Endothelial cell of umbilical vein (primary cell): ENCODE data around the gene IFNG-AS1. TPM values are rescaled to one million over a fixed set of nuclear protein-coding genes. Genes with fewer than 3 reads are reported as not detected.

Source experiments
- BruUV-seq: library from RNA; stranded (reverse); fragments of 400-500 nt; replicated peaks from 2 replicates; lab custom pipeline; 2021; lab: Mats Ljungman, UMichigan
- CTCF ChIA-PET: fragments of 300-600, 350-600 bp; sonication (Branson Sonifier 250); formaldehyde crosslinking; loops from one replicate; lab custom pipeline; 2021; ENCODE audit warnings: antibody characterized with exemption, inconsistent platforms; lab: Charles Lee
- POLR2A ChIA-PET: fragments of 300-600, 350-600 bp; sonication (Branson Sonifier 250); formaldehyde crosslinking; loops from one replicate; lab custom pipeline; 2021; ENCODE audit warnings: antibody characterized with exemption, inconsistent platforms; lab: Charles Lee
- DNase-seq: peaks from one replicate; pipeline ENCODE4 v3.0.0-alpha.2; 2011; ENCODE audit warnings: low read depth, low spot score
- FAIRE-seq: peaks from 2 replicates; lab custom pipeline; 2011; peaks lifted over from hg19 to GRCh38; lab: Jason Lieb, UNC
- H2AFZ ChIP-seq: 2 replicates; pipeline ENCODE4 v1.6.0; 2012; ENCODE audit warnings: low read depth, low read length, control low read depth, inconsistent platforms
- H3K27ac ChIP-seq: 2 replicates; pipeline ENCODE4 v1.5.1; 2011; ENCODE audit warnings: low read depth, mild to moderate bottlenecking, control low read depth, low read length, moderate library complexity; ENCODE audit not compliant: insufficient read depth
- H3K27me3 ChIP-seq, 2 experiments: 2 replicates each; pipeline versions ENCODE4 v1.6.0 to v1.6.1; 2011; ENCODE audit warnings: low read length in 2 of 2, mixed read lengths in 1 of 2; ENCODE audit not compliant: control insufficient read depth in 2 of 2, insufficient read depth in 2 of 2
- H3K36me3 ChIP-seq, 2 experiments: 2 replicates in 1 of 2; 3 replicates in 1 of 2; pipeline ENCODE4 v1.5.1; 2011; ENCODE audit warnings: low read length in 2 of 2, mild to moderate bottlenecking in 1 of 2, moderate library complexity in 1 of 2; ENCODE audit not compliant: control insufficient read depth in 2 of 2, insufficient read depth in 2 of 2; ENCODE audit errors: extremely low read depth in 1 of 2
- H3K4me1 ChIP-seq: 3 replicates; pipeline ENCODE4 v1.5.1; 2011; ENCODE audit warnings: mild to moderate bottlenecking, low read length; ENCODE audit not compliant: control insufficient read depth, insufficient read depth; ENCODE audit errors: extremely low read depth
- H3K4me2 ChIP-seq: 2 replicates; pipeline ENCODE4 v1.6.1; 2011; ENCODE audit warnings: low read length, control low read depth, mixed read lengths; ENCODE audit not compliant: insufficient read depth
- H3K4me3 ChIP-seq, 3 experiments: fragments of 200-600 bp in 1 of 3; sonication (generic), shearing (Covaris generic) in 1 of 3; replicated peaks in 1 of 3; 2 replicates each; pipeline ENCODE4 v1.5.1; 2011 to 2016; ENCODE audit warnings: control low read depth in 3 of 3, low read length in 3 of 3, mild to moderate bottlenecking in 2 of 3, inconsistent platforms in 1 of 3, low read depth in 1 of 3, moderate library complexity in 1 of 3; ENCODE audit not compliant: insufficient read depth in 1 of 3
- H3K79me2 ChIP-seq: 2 replicates; pipeline ENCODE4 v1.6.0; 2012; ENCODE audit warnings: low read length, inconsistent platforms; ENCODE audit not compliant: control insufficient read depth, insufficient read depth
- H3K9ac ChIP-seq: replicated peaks from 2 replicates; pipeline ENCODE3; 2011; ENCODE audit warnings: low read length, control low read depth; ENCODE audit not compliant: insufficient read depth; ENCODE audit errors: extremely low read depth
- H3K9me1 ChIP-seq: replicated peaks from 3 replicates; pipeline ENCODE4 v1.6.0; 2011; ENCODE audit warnings: mild to moderate bottlenecking, low read length; ENCODE audit not compliant: control insufficient read depth, insufficient read depth; ENCODE audit errors: extremely low read depth
- H3K9me3 ChIP-seq: replicated peaks from 2 replicates; pipeline ENCODE4 v1.5.1; 2012; ENCODE audit warnings: low read length, inconsistent platforms; ENCODE audit not compliant: control insufficient read depth, insufficient read depth
- H4K20me1 ChIP-seq: replicated peaks from 2 replicates; pipeline ENCODE3; 2011; ENCODE audit warnings: mild to moderate bottlenecking, low read length; ENCODE audit not compliant: control insufficient read depth, insufficient read depth; ENCODE audit errors: extremely low read depth
- CTCF ChIP-seq, 2 donors: IDR thresholded peaks; 1 replicate in 1 of 2; 2 replicates in 1 of 2; pipeline ENCODE4 v1.5.1; 2011; ENCODE audit warnings: low read length in 2 of 2, mild to moderate bottlenecking in 2 of 2, moderate library complexity in 2 of 2, control low read depth in 1 of 2, inconsistent platforms in 1 of 2, low read depth in 1 of 2; ENCODE audit not compliant: insufficient read depth in 1 of 2; ENCODE audit errors: extremely low read depth in 1 of 2
- EZH2 ChIP-seq: IDR thresholded peaks from 2 replicates; pipeline ENCODE4 v1.6.1; 2012; ENCODE audit warnings: borderline replicate concordance, low read depth, mild to moderate bottlenecking, moderate library complexity, low read length, inconsistent platforms; ENCODE audit not compliant: severe bottlenecking
- MAX ChIP-seq: IDR thresholded peaks from 2 replicates; pipeline ENCODE4 v1.6.1; 2011; ENCODE audit not compliant: insufficient read depth, insufficient read length
- dilution Hi-C: fragments of 300-500 bp; cut with MboI; formaldehyde crosslinking; loops from one replicate; pipeline ENCODE4 v1.15.0; 2019; ENCODE audit warnings: low sequenced_read_pairs; ENCODE audit not compliant: extremely low pct_ligation_motif_present
- intact Hi-C: fragments of 100-400 bp; cut with micrococcal nuclease; formaldehyde crosslinking; loops from one replicate; pipeline ENCODE4 v1.10.0; 2022
- polyA plus RNA-seq, 4 experiments: library from polyadenylated mRNA; depleted of rRNA in 3 of 4; stranded (reverse) in 3 of 4; unstranded in 1 of 4; fragments of >200 nt; gene quantifications; 2 replicates each; pipeline versions ENCODE4 v1.2.1 to v1.2.3, GENCODE V29; 2011 to 2012; ENCODE audit warnings: missing spikeins in 1 of 4
- total RNA-seq: library from RNA; stranded (reverse); gene quantifications from 2 replicates; pipeline ENCODE4 v1.2.3, GENCODE V29; 2021

The IFNG-AS1 gene
- total and polyA plus RNA-seq, 2 donors (not counting 3 experiments of a cell fraction or from before 2014, with no cell fraction given) = not detected

DNA sequence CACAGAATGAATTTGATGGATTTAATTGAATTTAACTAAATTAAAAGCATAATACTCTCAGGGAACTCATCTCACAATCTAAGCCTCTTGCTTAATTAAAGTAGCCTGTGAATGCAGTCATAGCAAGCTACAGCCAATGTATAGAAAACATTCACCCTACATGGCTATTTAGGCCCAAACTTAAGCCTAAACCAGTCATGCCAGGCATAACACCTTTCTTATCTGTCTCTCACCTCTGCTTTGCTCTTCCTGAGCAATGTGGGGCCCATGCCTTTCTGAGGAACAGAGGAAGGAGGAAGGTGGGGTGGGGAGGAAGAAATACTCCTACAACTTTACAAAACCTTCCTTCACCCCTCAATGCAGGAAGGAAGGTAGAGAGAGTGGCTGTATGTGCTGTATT, 29.1 kb downstream of the IFNG-AS1 start:
- dilution Hi-C loops = no loop called here

GRCh38 chr12:68020049-68020448, 30.8 kb downstream of the IFNG-AS1 start:
- intact Hi-C loops (no loop called here), dilution Hi-C loops (no loop called here)
- Histone ChIP-seq H3K9ac (no peak overlapping the region), H3K27me3 (no peaks in the 10 kb centered on the region), H3K79me2 (no peaks in the 10 kb centered on the region), H3K4me3 (no peak overlapping the region), H3K36me3 (no peaks in the 10 kb centered on the region), H3K4me1 (no peaks in the 10 kb centered on the region), H3K9me3 (no peaks in the 10 kb centered on the region), H2AFZ (no peak overlapping the region), H4K20me1 (no peaks in the 10 kb centered on the region), H3K9me1 (no peaks in the 10 kb centered on the region), H3K27ac (no peak overlapping the region), H3K4me2 (no peak overlapping the region)
- TF ChIP-seq MAX (peak; percentile 21), CTCF (IDR thresholded peaks at IDR 0.05; ENCODE audit: extremely low read depth in 1 of 2, insufficient read depth in 1 of 2, low read depth in 1 of 2, low read length in 2 of 2) (no peak)
- no peak for FAIRE-seq
- POLR2A ChIA-PET = no interaction called here
- BruUV-seq = no TSS peak
- CTCF ChIA-PET = no interaction called here
- DNase-seq = no peak

More for the DNA sequence above, 29.1 kb downstream of the IFNG-AS1 start:
- no peaks in the 10 kb centered on the region for H3K79me2 ChIP-seq
- no peaks in the 10 kb centered on the region for H3K9me1 ChIP-seq
- H4K20me1 ChIP-seq = no peaks in the 10 kb centered on the region
- FAIRE-seq (no peak), DNase-seq (no peak)
- H3K27ac ChIP-seq = no peak overlapping the region
- H3K4me2 ChIP-seq = no peak overlapping the region
- H2AFZ ChIP-seq = no peak overlapping the region
- H3K27me3 ChIP-seq = no peaks in the 10 kb centered on the region
- ChIA-PET CTCF (no interaction called here), POLR2A (no interaction called here)
- intact Hi-C loops = no loop called here
- H3K4me3 ChIP-seq = no peak overlapping the region
- no peaks in the 10 kb centered on the region for H3K4me1 ChIP-seq
- BruUV-seq = no TSS peak
- no peak overlapping the region for H3K9ac ChIP-seq
- no peaks in the 10 kb centered on the region for H3K9me3 ChIP-seq
- TF ChIP-seq EZH2 = no peak
- H3K36me3 ChIP-seq = no peaks in the 10 kb centered on the region
